ENCODE data around the gene PPP2R2C.

GRCh38 chr4:6351246-6352000, 121.0 kb downstream of the PPP2R2C start:
- TF ChIP-seq, protein P1, sequence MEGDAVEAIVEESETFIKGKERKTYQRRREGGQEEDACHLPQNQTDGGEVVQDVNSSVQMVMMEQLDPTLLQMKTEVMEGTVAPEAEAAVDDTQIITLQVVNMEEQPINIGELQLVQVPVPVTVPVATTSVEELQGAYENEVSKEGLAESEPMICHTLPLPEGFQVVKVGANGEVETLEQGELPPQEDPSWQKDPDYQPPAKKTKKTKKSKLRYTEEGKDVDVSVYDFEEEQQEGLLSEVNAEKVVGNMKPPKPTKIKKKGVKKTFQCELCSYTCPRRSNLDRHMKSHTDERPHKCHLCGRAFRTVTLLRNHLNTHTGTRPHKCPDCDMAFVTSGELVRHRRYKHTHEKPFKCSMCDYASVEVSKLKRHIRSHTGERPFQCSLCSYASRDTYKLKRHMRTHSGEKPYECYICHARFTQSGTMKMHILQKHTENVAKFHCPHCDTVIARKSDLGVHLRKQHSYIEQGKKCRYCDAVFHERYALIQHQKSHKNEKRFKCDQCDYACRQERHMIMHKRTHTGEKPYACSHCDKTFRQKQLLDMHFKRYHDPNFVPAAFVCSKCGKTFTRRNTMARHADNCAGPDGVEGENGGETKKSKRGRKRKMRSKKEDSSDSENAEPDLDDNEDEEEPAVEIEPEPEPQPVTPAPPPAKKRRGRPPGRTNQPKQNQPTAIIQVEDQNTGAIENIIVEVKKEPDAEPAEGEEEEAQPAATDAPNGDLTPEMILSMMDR (conservative IDR thresholded peaks at IDR 0.05 in 1 of 2, IDR thresholded peaks at IDR 0.05 in 1 of 2; ENCODE audit: extremely low read depth in 1 of 2, insufficient read depth in 1 of 2, low read depth in 1 of 2, low read length in 2 of 2), result no peak
- no peak for TF ChIP-seq EZH2 (IDR thresholded peaks at IDR 0.05; ENCODE audit: borderline replicate concordance, low read length)

All from mammary epithelial cell (primary cell).